GM12878 (cell line): ENCODE measurements around the gene SP2. TPM values are rescaled to one million over a fixed set of nuclear protein-coding genes. Genes with fewer than 3 reads are reported as not detected.

Experiments
- ATAC-seq: fragments of 200-7000 bp; cut with Tn5 transposase; 3 replicates; pipeline ENCODE4 v1.9.1; 2020; ENCODE audit warnings: mild to moderate bottlenecking, moderate library complexity
- BruUV-seq: library from RNA; stranded (reverse); fragments of 400-500 nt; replicated peaks from 2 replicates; lab custom pipeline; 2021; lab: Mats Ljungman, UMichigan
- CTCF ChIA-PET: fragments of 300-600 bp; sonication (Branson Sonifier 250); formaldehyde crosslinking; extraction: SDS; loops from one replicate; lab custom pipeline; 2021; ENCODE audit warnings: inconsistent platforms; lab: Yijun Ruan, JAX
- POLR2A ChIA-PET: fragments of 350-600 bp; formaldehyde crosslinking; extraction: SDS; loops from one replicate; lab custom pipeline; 2021; ENCODE audit warnings: inconsistent platforms; lab: Charles Lee
- RAD21 ChIA-PET: fragments of 300-600 bp; sonication (Branson Sonifier 250); formaldehyde crosslinking; loops from one replicate; lab custom pipeline; 2023; ENCODE audit warnings: antibody characterized with exemption; ENCODE audit not compliant: unreplicated experiment; lab: Charles Lee
- SMC1A ChIA-PET: fragments of 300-600 bp; sonication (Branson Sonifier 250); formaldehyde crosslinking; loops from one replicate; lab custom pipeline; 2023; ENCODE audit not compliant: unreplicated experiment, uncharacterized antibody; lab: Charles Lee
- DNase-seq: peaks from one replicate; pipeline ENCODE4 v3.0.0-alpha.2; 2011; ENCODE audit warnings: low read depth, low spot score
- FAIRE-seq: peaks from 3 replicates; lab custom pipeline; 2011; peaks lifted over from hg19 to GRCh38; lab: Jason Lieb, UNC
- H2AFZ ChIP-seq: 2 replicates; pipeline ENCODE4 v1.6.0; 2011; ENCODE audit warnings: low read depth, low read length, control low read depth; ENCODE audit not compliant: control insufficient read depth
- H3K27ac ChIP-seq: 2 replicates; pipeline ENCODE4 v1.5.1; 2011; ENCODE audit warnings: control low read depth; ENCODE audit not compliant: control insufficient read depth, insufficient read depth
- H3K27me3 ChIP-seq, 2 experiments: replicated peaks in 1 of 2; 2 replicates each; pipeline versions ENCODE4 v1.6.0 to v1.6.1; 2011; ENCODE audit warnings: low read length in 1 of 2; ENCODE audit not compliant: control insufficient read depth in 2 of 2, insufficient read depth in 2 of 2
- H3K36me3 ChIP-seq, 2 experiments: 2 replicates each; pipeline ENCODE4 v1.5.1; 2011; ENCODE audit warnings: low read length in 1 of 2; ENCODE audit not compliant: control insufficient read depth in 2 of 2, insufficient read depth in 2 of 2
- H3K4me1 ChIP-seq: 2 replicates; pipeline ENCODE4 v1.6.1; 2011; ENCODE audit warnings: mild to moderate bottlenecking, low read length, moderate library complexity, mixed read lengths; ENCODE audit not compliant: control insufficient read depth, insufficient read depth
- H3K4me2 ChIP-seq: 2 replicates; pipeline ENCODE4 v1.6.0; 2011; ENCODE audit warnings: control low read depth; ENCODE audit not compliant: control insufficient read depth, insufficient read depth
- H3K4me3 ChIP-seq: fragments of 200-600 bp; sonication (generic); 2 replicates; pipeline ENCODE4 v1.5.1; 2016
- H3K79me2 ChIP-seq: 2 replicates; pipeline ENCODE4 v1.6.0; 2011; ENCODE audit warnings: low read length; ENCODE audit not compliant: control insufficient read depth, insufficient read depth
- H3K9ac ChIP-seq: 2 replicates; pipeline ENCODE4 v1.8.0; 2011; ENCODE audit warnings: low read length, control low read depth, mixed read lengths; ENCODE audit not compliant: control insufficient read depth, insufficient read depth
- H3K9me3 ChIP-seq: replicated peaks from 3 replicates; pipeline ENCODE4 v1.5.1; 2011; ENCODE audit warnings: mild to moderate bottlenecking, low read length; ENCODE audit not compliant: control insufficient read depth, insufficient read depth
- H4K20me1 ChIP-seq: 2 replicates; pipeline ENCODE4 v1.6.0; 2011; ENCODE audit not compliant: control insufficient read depth, insufficient read depth
- ASH2L ChIP-seq: fragments of 300-600, 200-600 bp; sonication (generic); IDR thresholded peaks from 2 replicates; pipeline ENCODE4 v1.6.1; 2017; ENCODE audit warnings: low read depth, mild to moderate bottlenecking, borderline replicate concordance
- CHD4 ChIP-seq: fragments of 200-600 bp; sonication (generic); IDR thresholded peaks from 2 replicates; pipeline ENCODE4 v1.6.1; 2016; ENCODE audit warnings: mild to moderate bottlenecking
- EP300 ChIP-seq, 2 experiments: fragments of 150-350 bp in 1 of 2; IDR thresholded peaks; 2 replicates each; pipeline ENCODE4 v1.6.1; 2011 to 2012; ENCODE audit warnings: low read depth in 2 of 2, low read length in 2 of 2, borderline replicate concordance in 1 of 2, improper control_type of control experiment in 1 of 2, inconsistent platforms in 1 of 2; ENCODE audit not compliant: control insufficient read depth in 1 of 2
- GATAD2B ChIP-seq: fragments of 450-650 bp; conservative IDR thresholded peaks from 2 replicates; pipeline ENCODE4 v1.6.1; 2017; ENCODE audit warnings: low read depth, mild to moderate bottlenecking, moderate library complexity
- NFIC ChIP-seq: IDR thresholded peaks from 2 replicates; pipeline ENCODE4 v1.6.1; 2012; ENCODE audit warnings: low read depth, mild to moderate bottlenecking, inconsistent platforms, low read length, moderate library complexity
- RAD21 ChIP-seq: IDR thresholded peaks from 2 replicates; pipeline ENCODE4 v1.6.1; 2011; ENCODE audit warnings: mild to moderate bottlenecking, low read depth, low read length, moderate library complexity; ENCODE audit not compliant: insufficient read depth
- STAT3 ChIP-seq: IDR thresholded peaks from 2 replicates; pipeline ENCODE4 v1.6.1; 2011; ENCODE audit warnings: low read depth, low read length, improper control_type of control experiment
- SUPT20H ChIP-seq: IDR thresholded peaks from 2 replicates; pipeline ENCODE4 v1.6.1; 2011; ENCODE audit warnings: low read depth, mild to moderate bottlenecking, low read length, moderate library complexity, borderline replicate concordance; ENCODE audit not compliant: control insufficient read depth
- WGBS: methylation state at CpG from one replicate; pipeline ENCODE4 v1.1.6; 2016; ENCODE audit warnings: low lambda C conversion rate; ENCODE audit not compliant: insufficient replicate concordance, insufficient coverage; ENCODE audit errors: missing lambda C conversion rate; 5-methylcytosine and 5-hydroxymethylcytosine counted together
- in situ Hi-C: fragments of 300-500 bp; cut with MboI; formaldehyde crosslinking; loops from 9 replicates; pipeline ENCODE4 v1.14.3; 2018; ENCODE audit warnings: mixed read lengths
- intact Hi-C: fragments of 100-400 bp; cut with micrococcal nuclease; formaldehyde crosslinking; loops from one replicate; pipeline ENCODE4 v1.14.2; 2022; ENCODE audit not compliant: unreplicated experiment
- polyA plus RNA-seq, 11 experiments: library from polyadenylated mRNA; depleted of rRNA in 4 of 11; unstranded in 6 of 11; stranded (reverse) in 5 of 11; fragments of >200 nt; fragmentation: Nextera tagmentation in 4 of 11; fragmentation: Illumina TruSeq in 1 of 11; extraction: Ambion mirVana in 4 of 11; extraction: Trizol in 1 of 11; gene quantifications; 1 replicate in 1 of 11; 2 replicates in 10 of 11; pipeline versions ENCODE4 v1.2.1 to v1.2.3, GENCODE V29; 2011 to 2016; ENCODE audit warnings: inconsistent platforms in 2 of 11, missing spikeins in 2 of 11, low read depth in 1 of 11
- total RNA-seq, 4 experiments: library from RNA; depleted of rRNA in 3 of 4; stranded (reverse); fragments of >200 nt in 3 of 4; fragmentation: Illumina TruSeq in 1 of 4; extraction: Trizol in 1 of 4; gene quantifications; 2 replicates each; pipeline versions ENCODE4 v1.2.1 to v1.2.3, GENCODE V29; 2013 to 2021

SP2 gene
- total and polyA plus RNA-seq, 10 of the 15 experiments (the other 5 are each of a cell fraction or from before 2014, with no cell fraction given): 1.2 to 19.1 (median 4.8) TPM

- FAIRE-seq: no peak
- no peak overlapping the region for H3K4me2 ChIP-seq
- SMC1A ChIA-PET: no interaction called here
- no peak overlapping the region for H3K4me3 ChIP-seq
- no peaks in the 10 kb centered on the region for H3K4me1 ChIP-seq
- WGBS: 99% methylated on average over 12 of the region's 12 CpGs
- H3K27me3 ChIP-seq: no peaks in the 10 kb centered on the region
- no peaks in the 10 kb centered on the region for H3K9me3 ChIP-seq
- RAD21 ChIA-PET: no interaction called here
- TF ChIP-seq STAT3 (no peak), ASH2L (no peak), GATAD2B (no peak), SUPT20H (no peak), RAD21 (no peak), NFIC (no peak), EP300 (IDR thresholded peaks at IDR 0.05; ENCODE audit: borderline replicate concordance in 1 of 2, control insufficient read depth in 1 of 2, low read depth in 2 of 2, low read length in 2 of 2) (no peak), CHD4 (no peak)
- no peaks in the 10 kb centered on the region for H3K79me2 ChIP-seq
- CTCF ChIA-PET: no interaction called here
- in situ Hi-C loops (no loop called here), intact Hi-C loops (no loop called here)
- peaks cover 3 to 6% of the 10 kb centered on the region in 2 experiments; a peak in 3 of 4 replicates for H3K36me3 ChIP-seq
- ATAC-seq: no peak
- H2AFZ ChIP-seq: no peak overlapping the region
- H3K27ac ChIP-seq: no peak overlapping the region
- DNase-seq: no peak
- no TSS peak for BruUV-seq
- no peaks in the 10 kb centered on the region; the same call in 1 of the 2 replicates for H4K20me1 ChIP-seq
- H3K9ac ChIP-seq: no peak overlapping the region
- POLR2A ChIA-PET: no interaction called here
These were observed 19.9 kb downstream of the SP2 start for GRCh38 chr17:47915776-47916398.
